Measurements from ENCODE around the gene DOK3.

The DOK3 gene

GRCh38 chr5:177512736-177513380 lies 3.2 kb upstream of the DOK3 start:
- DNase-seq (ENCODE audit: low read depth) = no peak

- no peak for DNase-seq (ENCODE audit: low read depth)
Observed at GRCh38 chr5:177511796-177512675, 2.4 kb upstream of the DOK3 start.

GRCh38 chr5:177511181-177511580 lies 1.6 kb upstream of the DOK3 start:
- no peak for DNase-seq (ENCODE audit: low read depth)

GRCh38 chr5:177510567-177511053 lies 984 bp upstream of the DOK3 start:
- peak; percentile 51 for DNase-seq (ENCODE audit: low read depth)

- no peak for DNase-seq (ENCODE audit: low read depth)
Observed at GRCh38 chr5:177509991-177510566, 453 bp upstream of the DOK3 start.

GRCh38 chr5:177508837-177509236 lies 789 bp downstream of the DOK3 start:
- DNase-seq (ENCODE audit: low read depth) = no peak

GRCh38 chr5:177508221-177508611 lies 1.4 kb downstream of the DOK3 start:
- DNase-seq (ENCODE audit: low read depth) = no peak

GRCh38 chr5:177507596-177508220 lies 1.9 kb downstream of the DOK3 start:
- DNase-seq (ENCODE audit: low read depth) = no peak

GRCh38 chr5:177507165-177507564 lies 2.5 kb downstream of the DOK3 start:
- DNase-seq (ENCODE audit: low read depth) = no peak

- DNase-seq (ENCODE audit: low read depth) = no peak
Observed at GRCh38 chr5:177505075-177505474, 4.6 kb downstream of the DOK3 start.

GRCh38 chr5:177504086-177505056 lies 5.3 kb downstream of the DOK3 start:
- no peak for DNase-seq (ENCODE audit: low read depth)

- no peak for DNase-seq (ENCODE audit: low read depth)
Observed at GRCh38 chr5:177503351-177504085, 6.1 kb downstream of the DOK3 start.

GRCh38 chr5:177502886-177503285 lies 6.7 kb downstream of the DOK3 start:
- no peak for DNase-seq (ENCODE audit: low read depth)

GRCh38 chr5:177501874-177502678 lies 7.5 kb downstream of the DOK3 start:
- no peak for DNase-seq (ENCODE audit: low read depth)

GRCh38 chr5:177500685-177501522 lies 8.7 kb downstream of the DOK3 start:
- DNase-seq (ENCODE audit: low read depth) = peak; percentile 74

GRCh38 chr5:177499842-177500241 lies 9.8 kb downstream of the DOK3 start:
- DNase-seq (ENCODE audit: low read depth) = no peak

- no peak for DNase-seq (ENCODE audit: low read depth)
Observed at GRCh38 chr5:177498013-177498787, 11.4 kb downstream of the DOK3 start.
